Trophoblast cell (in vitro differentiated cells and primary cell): ENCODE results near the gene B3GAT2.

Source experiments
- DNase-seq, 2 donors: peaks; one replicate each; pipeline ENCODE4 v3.0.0-alpha.2; 2016
- H2AFZ ChIP-seq: 2 replicates; pipeline ENCODE4 v1.6.1; 2013; ENCODE audit warnings: low read length, moderate library complexity, mild to moderate bottlenecking; ENCODE audit not compliant: insufficient read depth, poor library complexity
- H2AK5ac ChIP-seq: 2 replicates; pipeline ENCODE4 v1.6.1; 2013; ENCODE audit warnings: mild to moderate bottlenecking, low read length
- H2BK120ac ChIP-seq: 2 replicates; pipeline ENCODE4 v1.6.1; 2013; ENCODE audit warnings: low read length, mild to moderate bottlenecking, moderate library complexity; ENCODE audit not compliant: insufficient read depth, poor library complexity
- H2BK12ac ChIP-seq: 2 replicates; pipeline ENCODE4 v1.6.1; 2013; ENCODE audit warnings: mild to moderate bottlenecking, low read length, moderate library complexity
- H2BK5ac ChIP-seq: 2 replicates; pipeline ENCODE4 v1.6.1; 2013; ENCODE audit warnings: low read length, low read depth, moderate library complexity, mild to moderate bottlenecking; ENCODE audit not compliant: poor library complexity
- H3K14ac ChIP-seq: 2 replicates; pipeline ENCODE4 v1.6.1; 2013; ENCODE audit warnings: mild to moderate bottlenecking, low read length
- H3K18ac ChIP-seq: 2 replicates; pipeline ENCODE4 v1.6.1; 2013; ENCODE audit warnings: mild to moderate bottlenecking, low read length
- H3K23ac ChIP-seq: 2 replicates; pipeline ENCODE4 v1.6.1; 2013; ENCODE audit warnings: low read length
- H3K27ac ChIP-seq: 2 replicates; pipeline ENCODE4 v1.5.1; 2013; ENCODE audit warnings: low read depth, mild to moderate bottlenecking, inconsistent platforms, low read length, moderate library complexity
- H3K27me3 ChIP-seq: 2 replicates; pipeline ENCODE4 v1.6.1; 2013; ENCODE audit warnings: inconsistent platforms, mild to moderate bottlenecking, low read length, moderate library complexity; ENCODE audit not compliant: insufficient read depth
- H3K36me3 ChIP-seq, 2 experiments: 1 replicate in 1 of 2; 2 replicates in 1 of 2; pipeline ENCODE4 v1.6.1; 2013; ENCODE audit warnings: low read length in 2 of 2, mild to moderate bottlenecking in 2 of 2, moderate library complexity in 1 of 2; ENCODE audit not compliant: insufficient read depth in 2 of 2, control insufficient read depth in 1 of 2
- H3K4ac ChIP-seq: 2 replicates; pipeline ENCODE4 v1.6.1; 2013; ENCODE audit warnings: low read depth, mild to moderate bottlenecking, low read length, moderate library complexity
- H3K4me1 ChIP-seq, 2 experiments: 1 replicate in 1 of 2; 2 replicates in 1 of 2; pipeline ENCODE4 v1.6.1; 2013; ENCODE audit warnings: low read length in 2 of 2, mild to moderate bottlenecking in 2 of 2, moderate library complexity in 1 of 2; ENCODE audit not compliant: insufficient read depth in 2 of 2, control insufficient read depth in 1 of 2
- H3K4me2 ChIP-seq: 2 replicates; pipeline ENCODE4 v1.6.1; 2013; ENCODE audit warnings: inconsistent platforms, mild to moderate bottlenecking, low read length, moderate library complexity
- H3K4me3 ChIP-seq: 2 replicates; pipeline ENCODE4 v1.5.1; 2013; ENCODE audit warnings: mild to moderate bottlenecking, low read depth, low read length, inconsistent platforms
- H3K79me1 ChIP-seq: one replicate; pipeline ENCODE4 v1.6.1; 2013; ENCODE audit warnings: low read length
- H3K79me2 ChIP-seq: 2 replicates; pipeline ENCODE4 v1.6.1; 2013; ENCODE audit warnings: low read length, mild to moderate bottlenecking; ENCODE audit not compliant: control insufficient read depth, insufficient read depth, poor library complexity
- H3K9ac ChIP-seq: 2 replicates; pipeline ENCODE4 v1.6.1; 2013; ENCODE audit warnings: mild to moderate bottlenecking, low read length
- H3K9me3 ChIP-seq: 2 replicates; pipeline ENCODE4 v1.6.1; 2013; ENCODE audit warnings: low read depth, mild to moderate bottlenecking, control low read depth, inconsistent platforms, low read length; ENCODE audit not compliant: insufficient read depth
- H4K12ac ChIP-seq: 2 replicates; pipeline ENCODE4 v1.6.1; 2013; ENCODE audit warnings: low read depth, mild to moderate bottlenecking, low read length, moderate library complexity
- H4K8ac ChIP-seq: 2 replicates; pipeline ENCODE4 v1.6.1; 2013; ENCODE audit warnings: low read depth, mild to moderate bottlenecking, low read length, moderate library complexity
- H4K91ac ChIP-seq: one replicate; pipeline ENCODE4 v1.6.1; 2013; ENCODE audit warnings: low read depth, mild to moderate bottlenecking, low read length, moderate library complexity
- WGBS: extraction: QIAGEN DNeasy Blood & Tissue Kit; methylation state at CpG from one replicate; pipeline ENCODE4 v1.1.7; 2013; ENCODE audit warnings: missing lambda C conversion rate; ENCODE audit not compliant: insufficient read length, insufficient coverage; ENCODE audit errors: extremely low coverage; 5-methylcytosine and 5-hydroxymethylcytosine counted together

B3GAT2 gene

GRCh38 chr6:70980727-70981126 is 23.9 kb upstream of the B3GAT2 start:
- Histone ChIP-seq H2BK12ac (no peak overlapping the region), H4K12ac (no peak overlapping the region), H3K27me3 (no peaks in the 10 kb centered on the region), H3K9ac (no peak overlapping the region), H4K91ac (no peak overlapping the region), H3K4me2 (no peak overlapping the region), H3K4me1 (no peaks in the 10 kb centered on the region), H2BK5ac (no peak overlapping the region), H3K79me2 (no peaks in the 10 kb centered on the region), H3K4me3 (no peak overlapping the region), H3K14ac (no peak overlapping the region), H2BK120ac (no peak overlapping the region), H3K9me3 (no peaks in the 10 kb centered on the region), H4K8ac (no peak overlapping the region), H3K79me1 (no peaks in the 10 kb centered on the region), H3K18ac (no peak overlapping the region), H3K4ac (no peak overlapping the region), H2AFZ (no peak overlapping the region), H3K27ac (no peak overlapping the region), H3K36me3 (no peaks in the 10 kb centered on the region), H2AK5ac (no peak overlapping the region), H3K23ac (no peak overlapping the region)
- peak in 1 of 2 donors; percentile 9 for DNase-seq
- WGBS = no CpG with 5 or more reads among the region's 4 CpGs

DNA sequence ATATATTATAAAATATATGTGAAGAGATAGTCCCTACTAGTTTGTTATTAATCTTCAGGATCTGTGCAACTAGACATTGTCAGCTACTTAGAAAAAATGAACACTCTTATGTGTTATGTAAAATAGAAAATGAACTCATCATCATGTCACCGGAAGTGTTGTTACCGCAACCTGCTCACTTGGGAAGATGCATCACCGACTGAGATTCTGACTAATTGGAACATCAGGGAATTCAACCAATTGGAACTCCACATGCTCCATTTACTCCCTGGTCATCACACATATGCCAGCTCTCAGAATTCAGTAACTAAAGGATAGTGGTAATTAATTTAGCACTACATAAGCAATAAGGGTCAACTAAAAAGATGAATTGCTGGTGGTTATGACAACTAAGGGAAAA is 16.7 kb upstream of the B3GAT2 start:
- Histone ChIP-seq H3K27me3 (peaks cover 2% of the 10 kb centered on the region), H2AK5ac (no peak overlapping the region), H3K4ac (no peak overlapping the region), H2AFZ (no peak overlapping the region), H3K36me3 (no peaks in the 10 kb centered on the region), H2BK120ac (no peak overlapping the region), H4K12ac (no peak overlapping the region), H3K9ac (no peak overlapping the region), H3K27ac (no peak overlapping the region), H3K4me3 (no peak overlapping the region), H3K79me1 (no peaks in the 10 kb centered on the region), H2BK5ac (no peak overlapping the region), H3K79me2 (no peaks in the 10 kb centered on the region), H2BK12ac (no peak overlapping the region), H3K23ac (no peak overlapping the region), H4K8ac (no peak overlapping the region), H4K91ac (no peak overlapping the region), H3K14ac (no peak overlapping the region), H3K9me3 (no peaks in the 10 kb centered on the region), H3K18ac (no peak overlapping the region), H3K4me2 (no peak overlapping the region), H3K4me1 (no peaks in the 10 kb centered on the region)
- no peak for DNase-seq
- no CpG with 5 or more reads among the region's 3 CpGs for WGBS

DNA sequence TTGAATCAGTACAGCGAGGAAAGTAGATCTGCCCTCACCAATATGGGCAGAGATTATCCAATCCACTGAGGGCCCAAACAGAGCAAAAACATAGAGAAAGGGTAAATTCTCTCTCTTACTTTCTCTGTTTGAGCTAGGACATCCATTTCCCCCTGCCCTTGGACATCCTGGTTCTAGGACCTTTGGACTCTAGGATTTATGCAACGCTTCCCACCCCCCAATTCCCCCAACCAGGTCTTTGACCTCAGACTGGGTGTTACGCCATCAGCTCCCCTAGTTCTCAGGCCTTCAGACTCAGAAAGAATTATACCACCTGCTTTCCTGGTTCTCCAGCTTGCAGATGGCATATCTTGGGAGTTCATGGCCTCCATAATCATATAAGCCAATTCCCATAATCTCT is 10.2 kb upstream of the B3GAT2 start:
- Histone ChIP-seq H3K9me3 (no peaks in the 10 kb centered on the region), H3K14ac (no peak overlapping the region), H3K27ac (no peak overlapping the region), H3K23ac (no peak overlapping the region), H3K4me2 (no peak overlapping the region), H2BK12ac (no peak overlapping the region), H4K12ac (no peak overlapping the region), H2BK5ac (no peak overlapping the region), H4K91ac (no peak overlapping the region), H3K4me1 (no peaks in the 10 kb centered on the region), H3K79me1 (no peaks in the 10 kb centered on the region), H3K36me3 (no peaks in the 10 kb centered on the region), H3K27me3 (peaks cover 2% of the 10 kb centered on the region), H3K4me3 (no peak overlapping the region), H3K18ac (no peak overlapping the region), H2AK5ac (no peak overlapping the region), H2AFZ (no peak overlapping the region), H2BK120ac (no peak overlapping the region), H3K9ac (no peak overlapping the region), H3K79me2 (no peaks in the 10 kb centered on the region), H4K8ac (no peak overlapping the region), H3K4ac (no peak overlapping the region)
- no CpG with 5 or more reads among the region's 3 CpGs for WGBS
- DNase-seq = no peak

DNA sequence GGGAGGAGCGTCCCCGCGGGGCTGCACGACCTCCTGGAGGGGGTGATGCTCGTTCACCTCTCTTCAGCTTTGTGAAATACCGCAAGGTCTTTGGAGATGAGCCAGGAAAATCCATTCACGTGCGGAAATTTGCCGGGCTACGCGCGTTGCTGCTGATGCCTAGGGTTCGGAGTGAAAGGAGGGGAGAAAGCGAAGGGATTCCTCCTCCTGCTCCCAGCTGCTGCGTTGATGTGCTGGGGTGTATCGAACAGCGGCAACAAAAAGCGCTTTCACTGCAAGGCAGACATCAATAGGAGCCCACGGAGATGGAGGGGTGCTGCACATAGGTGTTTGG is 391 bp upstream of the B3GAT2 start:
- Histone ChIP-seq H3K79me2 (no peaks in the 10 kb centered on the region), H3K36me3 (no peaks in the 10 kb centered on the region), H2BK12ac (no peak overlapping the region), H2AFZ (no peak overlapping the region), H3K4ac (no peak overlapping the region), H3K27me3 (peaks cover 26% of the 10 kb centered on the region), H3K27ac (no peak overlapping the region), H3K18ac (no peak overlapping the region), H2BK5ac (no peak overlapping the region), H3K79me1 (no peaks in the 10 kb centered on the region), H3K4me3 (peak overlapping the region; percentile 58), H3K23ac (no peak overlapping the region), H2AK5ac (no peak overlapping the region), H3K9ac (no peak overlapping the region), H3K9me3 (peaks cover 2% of the 10 kb centered on the region), H2BK120ac (no peak overlapping the region), H3K4me2 (peak overlapping the region; percentile 95), H4K91ac (no peak overlapping the region), H4K12ac (no peak overlapping the region), H3K14ac (no peak overlapping the region), H3K4me1 (peaks cover 13 to 17% of the 10 kb centered on the region in 2 experiments), H4K8ac (no peak overlapping the region)
- no peak for DNase-seq
- no CpG with 5 or more reads among the region's 19 CpGs for WGBS

DNA sequence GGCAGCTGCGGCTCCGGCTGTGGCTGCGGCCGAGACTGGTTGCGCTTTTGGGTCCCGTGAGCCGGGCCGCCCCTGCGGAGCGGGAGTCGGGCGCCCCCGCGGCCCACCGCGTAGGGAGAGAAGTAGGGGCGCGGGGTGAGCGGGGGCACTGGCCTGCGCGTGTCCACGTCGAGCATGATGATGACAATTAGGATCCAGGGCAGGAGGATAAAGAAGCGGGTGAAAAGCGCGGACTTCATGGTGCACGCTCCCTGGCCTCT is 739 bp downstream of the B3GAT2 start:
- H2AFZ ChIP-seq = no peak overlapping the region
- no peak overlapping the region for H3K4ac ChIP-seq
- no peak overlapping the region for H4K91ac ChIP-seq
- peaks cover 26% of the 10 kb centered on the region for H3K27me3 ChIP-seq
- no peak overlapping the region for H3K27ac ChIP-seq
- WGBS = no CpG with 5 or more reads among the region's 27 CpGs
- peaks cover 2% of the 10 kb centered on the region for H3K9me3 ChIP-seq
- H3K79me1 ChIP-seq = no peaks in the 10 kb centered on the region
- no peak overlapping the region for H2BK5ac ChIP-seq
- no peak overlapping the region for H2AK5ac ChIP-seq
- H3K4me3 ChIP-seq = peak overlapping the region; percentile 59
- no peak overlapping the region for H2BK120ac ChIP-seq
- H3K4me1 ChIP-seq = peaks cover 13 to 17% of the 10 kb centered on the region in 2 experiments
- H4K12ac ChIP-seq = no peak overlapping the region
- peak overlapping the region; percentile 95 for H3K4me2 ChIP-seq
- H2BK12ac ChIP-seq = no peak overlapping the region
- DNase-seq = no peak
- H3K79me2 ChIP-seq = no peaks in the 10 kb centered on the region
- H4K8ac ChIP-seq = no peak overlapping the region
- no peak overlapping the region for H3K9ac ChIP-seq
- H3K23ac ChIP-seq = no peak overlapping the region
- H3K36me3 ChIP-seq = no peaks in the 10 kb centered on the region
- no peak overlapping the region for H3K14ac ChIP-seq
- no peak overlapping the region for H3K18ac ChIP-seq
